HCT116 (cell line): ENCODE data around the gene MUSTN1.

ENCODE experiments used
- JUND ChIP-seq: IDR thresholded peaks from 2 replicates; pipeline ENCODE4 v1.6.1; 2012
- MAX ChIP-seq: IDR thresholded peaks from 2 replicates; pipeline ENCODE4 v1.6.1; 2012
- POLR2A ChIP-seq: IDR thresholded peaks from 2 replicates; pipeline ENCODE4 v1.7.0; 2011; ENCODE audit warnings: borderline replicate concordance; ENCODE audit not compliant: insufficient read depth, insufficient read length; ENCODE audit errors: extremely low read depth
- POLR2AphosphoS5 ChIP-seq: IDR thresholded peaks from 2 replicates; pipeline ENCODE4 v1.6.1; 2011; ENCODE audit warnings: mild to moderate bottlenecking, low read depth, low read length, moderate library complexity
- SRF ChIP-seq: IDR thresholded peaks from 2 replicates; pipeline ENCODE4 v1.6.1; 2012; ENCODE audit warnings: low read depth
- ZNF274 ChIP-seq: fragments of 200-500 bp; sonication (Bioruptor generic); IDR thresholded peaks from 2 replicates; pipeline ENCODE4 v1.6.1; 2014; ENCODE audit warnings: mild to moderate bottlenecking, low read depth, low read length, inconsistent platforms
- TF ChIP-seq, protein P1 (sequence below), 3 experiments: fragments of 200-600 bp in 1 of 3; sonication (generic) in 1 of 3; IDR thresholded peaks in 2 of 3; conservative IDR thresholded peaks in 1 of 3; 2 replicates each; pipeline ENCODE4 v1.5.1; 2012 to 2017; ENCODE audit warnings: low read depth in 2 of 3, low read length in 2 of 3, antibody characterized with exemption in 1 of 3, borderline replicate concordance in 1 of 3, control low read depth in 1 of 3, mild to moderate bottlenecking in 1 of 3, mixed read lengths in 1 of 3, mixed run types in 1 of 3, moderate library complexity in 1 of 3; ENCODE audit not compliant: insufficient read depth in 1 of 3

GRCh38 chr3:52827866-52828376, 6.9 kb downstream of the MUSTN1 start:
- TF ChIP-seq, protein P1, sequence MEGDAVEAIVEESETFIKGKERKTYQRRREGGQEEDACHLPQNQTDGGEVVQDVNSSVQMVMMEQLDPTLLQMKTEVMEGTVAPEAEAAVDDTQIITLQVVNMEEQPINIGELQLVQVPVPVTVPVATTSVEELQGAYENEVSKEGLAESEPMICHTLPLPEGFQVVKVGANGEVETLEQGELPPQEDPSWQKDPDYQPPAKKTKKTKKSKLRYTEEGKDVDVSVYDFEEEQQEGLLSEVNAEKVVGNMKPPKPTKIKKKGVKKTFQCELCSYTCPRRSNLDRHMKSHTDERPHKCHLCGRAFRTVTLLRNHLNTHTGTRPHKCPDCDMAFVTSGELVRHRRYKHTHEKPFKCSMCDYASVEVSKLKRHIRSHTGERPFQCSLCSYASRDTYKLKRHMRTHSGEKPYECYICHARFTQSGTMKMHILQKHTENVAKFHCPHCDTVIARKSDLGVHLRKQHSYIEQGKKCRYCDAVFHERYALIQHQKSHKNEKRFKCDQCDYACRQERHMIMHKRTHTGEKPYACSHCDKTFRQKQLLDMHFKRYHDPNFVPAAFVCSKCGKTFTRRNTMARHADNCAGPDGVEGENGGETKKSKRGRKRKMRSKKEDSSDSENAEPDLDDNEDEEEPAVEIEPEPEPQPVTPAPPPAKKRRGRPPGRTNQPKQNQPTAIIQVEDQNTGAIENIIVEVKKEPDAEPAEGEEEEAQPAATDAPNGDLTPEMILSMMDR (IDR thresholded peaks at IDR 0.05 in 2 of 3, conservative IDR thresholded peaks at IDR 0.05 in 1 of 3; ENCODE audit: borderline replicate concordance in 1 of 3, insufficient read depth in 1 of 3, low read depth in 2 of 3, low read length in 2 of 3) = no peak
- TF ChIP-seq POLR2AphosphoS5 (no peak), MAX (no peak), SRF (no peak), ZNF274 (no peak), POLR2A (no peak), JUND (no peak)
